ENCODE measurements around the gene LCP1.

LCP1 gene

GRCh38 chr13:46113596-46113995 lies 68.4 kb downstream of the LCP1 start:
- Histone ChIP-seq H3K4me3 (ENCODE audit: low read depth, low read length, poor library complexity, severe bottlenecking) (no peak overlapping the region), H3F3A (ENCODE audit: insufficient read depth, low read length) (no peaks in the 10 kb centered on the region), H3K27me3 (ENCODE audit: insufficient read depth, low read length) (no peaks in the 10 kb centered on the region), H3K4me2 (ENCODE audit: low read length) (no peak overlapping the region), H3K9me3 (ENCODE audit: low read length) (no peaks in the 10 kb centered on the region), H4K20me1 (ENCODE audit: insufficient read depth, low read length) (no peaks in the 10 kb centered on the region), H3K4me1 (ENCODE audit: insufficient read depth, low read length, severe bottlenecking) (no peaks in the 10 kb centered on the region), H3K9ac (ENCODE audit: low read length) (no peak overlapping the region), H2AFZ (ENCODE audit: low read length) (no peak overlapping the region), H3K27ac (ENCODE audit: low read depth, low read length, poor library complexity, severe bottlenecking) (no peak overlapping the region), H3K79me2 (ENCODE audit: insufficient read depth, low read length) (no peaks in the 10 kb centered on the region), H3K9me2 (ENCODE audit: low read depth, low read length) (no peaks in the 10 kb centered on the region), H3K36me3 (ENCODE audit: insufficient read depth, low read length) (no peaks in the 10 kb centered on the region)
- TF ChIP-seq, protein P1, sequence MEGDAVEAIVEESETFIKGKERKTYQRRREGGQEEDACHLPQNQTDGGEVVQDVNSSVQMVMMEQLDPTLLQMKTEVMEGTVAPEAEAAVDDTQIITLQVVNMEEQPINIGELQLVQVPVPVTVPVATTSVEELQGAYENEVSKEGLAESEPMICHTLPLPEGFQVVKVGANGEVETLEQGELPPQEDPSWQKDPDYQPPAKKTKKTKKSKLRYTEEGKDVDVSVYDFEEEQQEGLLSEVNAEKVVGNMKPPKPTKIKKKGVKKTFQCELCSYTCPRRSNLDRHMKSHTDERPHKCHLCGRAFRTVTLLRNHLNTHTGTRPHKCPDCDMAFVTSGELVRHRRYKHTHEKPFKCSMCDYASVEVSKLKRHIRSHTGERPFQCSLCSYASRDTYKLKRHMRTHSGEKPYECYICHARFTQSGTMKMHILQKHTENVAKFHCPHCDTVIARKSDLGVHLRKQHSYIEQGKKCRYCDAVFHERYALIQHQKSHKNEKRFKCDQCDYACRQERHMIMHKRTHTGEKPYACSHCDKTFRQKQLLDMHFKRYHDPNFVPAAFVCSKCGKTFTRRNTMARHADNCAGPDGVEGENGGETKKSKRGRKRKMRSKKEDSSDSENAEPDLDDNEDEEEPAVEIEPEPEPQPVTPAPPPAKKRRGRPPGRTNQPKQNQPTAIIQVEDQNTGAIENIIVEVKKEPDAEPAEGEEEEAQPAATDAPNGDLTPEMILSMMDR (IDR thresholded peaks at IDR 0.05; ENCODE audit: low read length) = no peak
- TF ChIP-seq EZH2 (IDR thresholded peaks at IDR 0.05; ENCODE audit: borderline replicate concordance, low read length) = no peak

- Histone ChIP-seq H3K9me2 (ENCODE audit: low read depth, low read length) (no peaks in the 10 kb centered on the region), H3K27ac (ENCODE audit: low read depth, low read length, poor library complexity, severe bottlenecking) (no peak overlapping the region)
- no peak for TF ChIP-seq EZH2 (IDR thresholded peaks at IDR 0.05; ENCODE audit: borderline replicate concordance, low read length)
- TF ChIP-seq, protein P1 (IDR thresholded peaks at IDR 0.05; ENCODE audit: low read length) = no peak
These were observed 70.8 kb downstream of the LCP1 start for GRCh38 chr13:46111151-46111550.

DNA sequence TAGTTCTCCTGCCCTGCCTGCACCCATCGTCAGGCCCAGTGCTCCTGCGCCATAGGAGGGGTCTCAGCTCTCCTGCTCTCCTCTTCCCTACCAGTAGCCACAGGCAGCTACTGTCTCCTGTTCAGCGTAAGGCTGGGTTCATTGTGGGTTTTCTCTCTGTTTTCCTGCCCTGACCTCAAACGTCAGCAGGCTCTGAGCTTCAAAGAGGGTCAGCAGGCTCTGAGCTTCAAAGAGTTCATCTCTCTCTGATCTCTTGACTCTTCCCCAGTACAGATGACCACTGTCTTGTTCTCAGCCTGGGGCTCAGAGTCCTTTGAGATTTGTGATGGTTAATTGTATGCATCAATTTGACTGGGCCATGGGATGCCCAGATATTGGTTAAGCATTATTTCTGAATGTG lies 72.5 kb downstream of the LCP1 start:
- Histone ChIP-seq H3K9ac (ENCODE audit: low read length) (no peak overlapping the region), H3K4me2 (ENCODE audit: low read length) (no peak overlapping the region)

More at GRCh38 chr13:46111151-46111550, 70.8 kb downstream of the LCP1 start:
- Histone ChIP-seq H3K9me3 (ENCODE audit: low read length) (no peaks in the 10 kb centered on the region), H3F3A (ENCODE audit: insufficient read depth, low read length) (no peaks in the 10 kb centered on the region), H3K27me3 (ENCODE audit: insufficient read depth, low read length) (no peaks in the 10 kb centered on the region), H4K20me1 (ENCODE audit: insufficient read depth, low read length) (no peaks in the 10 kb centered on the region), H3K4me2 (ENCODE audit: low read length) (no peak overlapping the region), H3K4me1 (ENCODE audit: insufficient read depth, low read length, severe bottlenecking) (no peaks in the 10 kb centered on the region), H3K4me3 (ENCODE audit: low read depth, low read length, poor library complexity, severe bottlenecking) (no peak overlapping the region), H3K9ac (ENCODE audit: low read length) (no peak overlapping the region), H3K36me3 (ENCODE audit: insufficient read depth, low read length) (no peaks in the 10 kb centered on the region), H3K79me2 (ENCODE audit: insufficient read depth, low read length) (no peaks in the 10 kb centered on the region), H2AFZ (ENCODE audit: low read length) (no peak overlapping the region)

More for the DNA sequence above, 72.5 kb downstream of the LCP1 start:
- Histone ChIP-seq H3K36me3 (ENCODE audit: insufficient read depth, low read length) (no peaks in the 10 kb centered on the region), H3F3A (ENCODE audit: insufficient read depth, low read length) (no peaks in the 10 kb centered on the region), H3K4me1 (ENCODE audit: insufficient read depth, low read length, severe bottlenecking) (no peaks in the 10 kb centered on the region), H3K9me2 (ENCODE audit: low read depth, low read length) (no peaks in the 10 kb centered on the region), H2AFZ (ENCODE audit: low read length) (no peak overlapping the region), H3K27me3 (ENCODE audit: insufficient read depth, low read length) (no peaks in the 10 kb centered on the region), H3K9me3 (ENCODE audit: low read length) (no peaks in the 10 kb centered on the region), H3K4me3 (ENCODE audit: low read depth, low read length, poor library complexity, severe bottlenecking) (no peak overlapping the region), H4K20me1 (ENCODE audit: insufficient read depth, low read length) (no peaks in the 10 kb centered on the region), H3K27ac (ENCODE audit: low read depth, low read length, poor library complexity, severe bottlenecking) (no peak overlapping the region), H3K79me2 (ENCODE audit: insufficient read depth, low read length) (no peaks in the 10 kb centered on the region)
- TF ChIP-seq, protein P1 (IDR thresholded peaks at IDR 0.05; ENCODE audit: low read length) = no peak
- no peak for TF ChIP-seq EZH2 (IDR thresholded peaks at IDR 0.05; ENCODE audit: borderline replicate concordance, low read length)
